K562 (cell line): Measurements from ENCODE around the gene HYPK. TPM values are rescaled to one million over a fixed set of nuclear protein-coding genes. Genes with fewer than 3 reads are reported as not detected.

Experiments
- BRD4 ChIP-seq: fragments of 200-600 bp; sonication (generic); IDR thresholded peaks from 2 replicates; pipeline ENCODE4 v1.6.1; 2017; ENCODE audit warnings: inconsistent platforms
- CTBP1 ChIP-seq: fragments of 450-650 bp; IDR thresholded peaks from 2 replicates; pipeline ENCODE4 v1.6.1; 2016; ENCODE audit warnings: borderline replicate concordance
- EGR1 ChIP-seq: fragments of 450-650 bp; conservative IDR thresholded peaks from 2 replicates; pipeline ENCODE4 v1.6.1; 2017; ENCODE audit warnings: mild to moderate bottlenecking
- ESRRB ChIP-seq: fragments of 250-450 bp; sonication (Bioruptor Pico); IDR thresholded peaks from 2 replicates; pipeline ENCODE4 v1.5.0; 2020; ENCODE audit warnings: mild to moderate bottlenecking, moderate library complexity, borderline replicate concordance
- FOXM1 ChIP-seq, 2 experiments: fragments of 450-650 bp in 1 of 2; sonication (generic) in 1 of 2; formaldehyde crosslinking in 1 of 2; IDR thresholded peaks; 2 replicates each; pipeline versions ENCODE4 v1.6.1 to v1.9.0; 2017 to 2022; ENCODE audit warnings: low read depth in 2 of 2, mild to moderate bottlenecking in 2 of 2, missing genetic modification reagents in 1 of 2, moderate library complexity in 1 of 2
- GATAD2A ChIP-seq: fragments of 450-650 bp; IDR thresholded peaks from 2 replicates; pipeline ENCODE4 v1.6.1; 2017
- NCOA6 ChIP-seq: fragments of 450-650 bp; IDR thresholded peaks from 2 replicates; pipeline ENCODE4 v1.6.1; 2017; ENCODE audit warnings: mild to moderate bottlenecking
- NFE2 ChIP-seq: IDR thresholded peaks from 2 replicates; pipeline ENCODE4 v1.6.1; 2014; ENCODE audit warnings: antibody characterized with exemption, low read depth
- NFIC ChIP-seq: fragments of 450-650 bp; IDR thresholded peaks from 2 replicates; pipeline ENCODE4 v1.6.1; 2017; ENCODE audit warnings: mild to moderate bottlenecking, inconsistent platforms
- PHF8 ChIP-seq: fragments of 200-600 bp; sonication (generic); IDR thresholded peaks from 2 replicates; pipeline ENCODE4 v1.6.1; 2012; ENCODE audit warnings: mixed run types, mild to moderate bottlenecking, inconsistent platforms, low read length, moderate library complexity, borderline replicate concordance
- RBM14 ChIP-seq: fragments of 200-400 bp; formaldehyde crosslinking; IDR thresholded peaks from 2 replicates; pipeline ENCODE4 v1.6.1; 2018; ENCODE audit warnings: low read depth, mild to moderate bottlenecking, low read length, moderate library complexity, borderline replicate concordance; ENCODE audit not compliant: insufficient read depth
- SIN3A ChIP-seq, 2 experiments: fragments of 150-350 bp in 1 of 2; IDR thresholded peaks; 2 replicates each; pipeline ENCODE4 v1.6.1; 2011 to 2016; ENCODE audit warnings: borderline replicate concordance in 2 of 2, low read depth in 2 of 2, low read length in 2 of 2, mild to moderate bottlenecking in 2 of 2, moderate library complexity in 2 of 2; ENCODE audit not compliant: control insufficient read depth in 1 of 2
- SRF ChIP-seq, 2 experiments: fragments of 250-450, 450-650 bp in 1 of 2; sonication (Bioruptor Pico) in 1 of 2; sonication (generic) in 1 of 2; formaldehyde crosslinking; IDR thresholded peaks; 2 replicates each; pipeline versions ENCODE4 v1.5.0 to v1.5.1; 2020 to 2022; ENCODE audit warnings: mild to moderate bottlenecking in 1 of 2, missing genetic modification reagents in 1 of 2
- WHSC1 ChIP-seq: IDR thresholded peaks from one replicate; pipeline ENCODE4 v1.6.1; 2012; ENCODE audit warnings: low read length, control low read depth, inconsistent platforms
- ZNF212 ChIP-seq: fragments of 450-650 bp; formaldehyde crosslinking; IDR thresholded peaks from 2 replicates; pipeline ENCODE4 v1.4.0; 2020; ENCODE audit warnings: mild to moderate bottlenecking
- ZNF444 ChIP-seq: fragments of 250-450 bp; sonication (Bioruptor Pico); IDR thresholded peaks from 2 replicates; pipeline ENCODE4 v1.4.0; 2020; ENCODE audit warnings: mild to moderate bottlenecking, moderate library complexity
- ZNF668 ChIP-seq: fragments of 250-450 bp; sonication (Bioruptor Pico); IDR thresholded peaks from 2 replicates; pipeline ENCODE4 v1.8.0; 2022; ENCODE audit warnings: mild to moderate bottlenecking, inconsistent platforms
- ZNF764 ChIP-seq: fragments of 250-450 bp; sonication (Bioruptor Pico); IDR thresholded peaks from 2 replicates; pipeline ENCODE4 v1.4.0; 2020; ENCODE audit warnings: low read depth, mild to moderate bottlenecking, moderate library complexity
- polyA plus RNA-seq, 8 experiments: library from polyadenylated mRNA; depleted of rRNA in 4 of 8; stranded (reverse) in 5 of 8; unstranded in 3 of 8; fragments of >200 nt; fragmentation: Nextera tagmentation in 2 of 8; fragmentation: Illumina TruSeq in 1 of 8; extraction: Ambion mirVana in 2 of 8; extraction: Trizol in 1 of 8; gene quantifications; 2 replicates each; pipeline versions ENCODE4 v1.2.1 to v1.2.3, GENCODE V29; 2011 to 2014; ENCODE audit warnings: inconsistent platforms in 1 of 8, missing spikeins in 1 of 8
- total RNA-seq, 7 experiments: library from RNA; depleted of rRNA in 6 of 7; stranded (reverse); fragments of >200 nt in 6 of 7; fragmentation: Illumina TruSeq in 2 of 7; extraction: Trizol in 2 of 7; gene quantifications; 2 replicates each; pipeline versions ENCODE4 v1.2.1 to v1.2.3, GENCODE V29; 2011 to 2021; ENCODE audit warnings: low replicate concordance in 1 of 7
- TF ChIP-seq, protein P1 (sequence below), 2 experiments: fragments of 450-650 bp; IDR thresholded peaks; 2 replicates each; pipeline ENCODE4 v1.6.1; 2016
- TF ChIP-seq, protein P2 (sequence below): fragments of 250-450 bp; sonication (Bioruptor Pico); IDR thresholded peaks from 2 replicates; pipeline ENCODE4 v1.8.0; 2021; ENCODE audit warnings: moderate library complexity, mild to moderate bottlenecking, inconsistent platforms
- TF ChIP-seq, protein P3 (sequence below): fragments of 450-650 bp; conservative IDR thresholded peaks from 2 replicates; pipeline ENCODE4 v1.6.1; 2016; ENCODE audit warnings: missing genetic modification characterization, low read depth, mild to moderate bottlenecking, missing compliant biosample characterization, moderate library complexity
- TF ChIP-seq, protein P4 (sequence below): fragments of 200-800 bp; sonication (Bioruptor generic); IDR thresholded peaks from 2 replicates; pipeline ENCODE4 v1.6.1; 2017; ENCODE audit warnings: missing genetic modification characterization, missing compliant biosample characterization
- TF ChIP-seq, protein P5 (sequence below): sonication (generic); formaldehyde crosslinking; IDR thresholded peaks from 2 replicates; pipeline ENCODE4 v1.8.1; 2022; ENCODE audit warnings: missing genetic modification reagents

Gene HYPK
- total and polyA plus RNA-seq, 9 of the 15 experiments (the other 6 are each of a cell fraction or from before 2014, with no cell fraction given), result 7.2 to 28.0 (median 21.1) TPM

DNA sequence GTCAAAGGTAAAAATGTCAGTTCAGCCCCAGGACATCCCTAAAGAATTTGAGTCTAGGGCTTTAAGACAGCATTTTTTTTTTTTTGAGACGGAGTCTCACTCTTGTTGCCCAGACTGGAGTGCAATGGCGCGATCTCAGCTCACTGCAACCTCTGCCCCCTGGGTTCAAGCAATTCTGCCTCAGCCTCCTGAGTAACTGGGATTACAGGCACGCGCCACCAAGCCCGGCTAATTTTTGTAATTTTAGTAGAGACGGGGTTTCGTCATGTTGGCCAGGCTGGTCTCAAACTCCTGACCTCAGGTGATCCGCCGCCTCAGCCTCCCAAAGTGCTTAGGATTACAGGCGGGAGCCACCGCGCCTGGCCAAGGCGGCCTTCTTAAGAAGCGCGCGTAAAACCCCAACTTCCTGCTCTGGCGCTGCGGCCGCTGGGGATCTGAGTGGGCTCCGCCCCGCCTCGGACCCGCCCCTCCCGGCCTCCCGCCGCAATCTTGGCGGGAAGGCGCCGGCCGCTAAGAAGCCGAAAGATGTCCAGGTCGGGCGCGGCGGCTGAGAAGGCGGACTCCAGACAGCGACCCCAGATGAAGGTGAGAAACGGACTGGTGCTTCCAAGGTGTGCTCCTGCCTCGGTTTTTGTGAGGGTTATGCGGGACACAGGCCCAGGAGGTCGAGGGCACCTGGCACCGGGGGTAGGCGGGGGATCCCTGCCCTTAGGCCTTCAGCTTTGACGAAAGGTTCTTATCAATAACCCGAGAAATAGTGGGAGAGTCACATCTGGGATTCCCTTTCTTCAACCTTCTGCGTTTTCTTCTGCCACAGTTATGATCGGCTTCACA lies 26.3 kb downstream of the HYPK start, which contains the start of gene WDR76 (continued):
- TF ChIP-seq GATAD2A (no peak), WHSC1 (no peak), BRD4 (no peak), NCOA6 (no peak), ZNF444 (CRISPR knock-in tag) (no peak), SIN3A (IDR thresholded peaks at IDR 0.05; ENCODE audit: borderline replicate concordance in 2 of 2, control insufficient read depth in 1 of 2, low read depth in 2 of 2, low read length in 2 of 2) (peak in 1 of 2 experiments; percentile 54; a peak in 2 of 4 replicates), ZNF764 (CRISPR knock-in tag) (no peak), CTBP1 (peak; percentile 84), ESRRB (CRISPR knock-in tag) (no peak), EGR1 (no peak; the same call in 1 of the 2 replicates), RBM14 (no peak), ZNF668 (peak; percentile 51; the same call in 1 of the 2 replicates), PHF8 (peak; percentile 84), NFIC (peak; percentile 45; the same call in 1 of the 2 replicates), ZNF212 (no peak), SRF (CRISPR knock-in tag; IDR thresholded peaks at IDR 0.05) (peak in 1 of 2 experiments; percentile 69; a peak in 2 of 4 replicates), FOXM1 (IDR thresholded peaks at IDR 0.05; ENCODE audit: low read depth) (no peak), FOXM1 (CRISPR knock-in tag; IDR thresholded peaks at IDR 0.05; ENCODE audit: low read depth) (peak; percentile 73; the same call in 1 of the 2 replicates), NFE2 (no peak)
- TF ChIP-seq, protein P1, sequence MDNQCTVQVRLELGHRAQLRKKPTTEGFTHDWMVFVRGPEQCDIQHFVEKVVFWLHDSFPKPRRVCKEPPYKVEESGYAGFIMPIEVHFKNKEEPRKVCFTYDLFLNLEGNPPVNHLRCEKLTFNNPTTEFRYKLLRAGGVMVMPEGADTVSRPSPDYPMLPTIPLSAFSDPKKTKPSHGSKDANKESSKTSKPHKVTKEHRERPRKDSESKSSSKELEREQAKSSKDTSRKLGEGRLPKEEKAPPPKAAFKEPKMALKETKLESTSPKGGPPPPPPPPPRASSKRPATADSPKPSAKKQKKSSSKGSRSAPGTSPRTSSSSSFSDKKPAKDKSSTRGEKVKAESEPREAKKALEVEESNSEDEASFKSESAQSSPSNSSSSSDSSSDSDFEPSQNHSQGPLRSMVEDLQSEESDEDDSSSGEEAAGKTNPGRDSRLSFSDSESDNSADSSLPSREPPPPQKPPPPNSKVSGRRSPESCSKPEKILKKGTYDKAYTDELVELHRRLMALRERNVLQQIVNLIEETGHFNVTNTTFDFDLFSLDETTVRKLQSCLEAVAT (IDR thresholded peaks at IDR 0.05), result 0 out of 4 replicates have a peak, but pooled peaks of 1 of the 2 experiments have one; percentile 46
- TF ChIP-seq, protein P2, sequence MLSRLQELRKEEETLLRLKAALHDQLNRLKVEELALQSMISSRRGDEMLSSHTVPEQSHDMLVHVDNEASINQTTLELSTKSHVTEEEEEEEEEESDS, result no peak
- TF ChIP-seq, protein P3, sequence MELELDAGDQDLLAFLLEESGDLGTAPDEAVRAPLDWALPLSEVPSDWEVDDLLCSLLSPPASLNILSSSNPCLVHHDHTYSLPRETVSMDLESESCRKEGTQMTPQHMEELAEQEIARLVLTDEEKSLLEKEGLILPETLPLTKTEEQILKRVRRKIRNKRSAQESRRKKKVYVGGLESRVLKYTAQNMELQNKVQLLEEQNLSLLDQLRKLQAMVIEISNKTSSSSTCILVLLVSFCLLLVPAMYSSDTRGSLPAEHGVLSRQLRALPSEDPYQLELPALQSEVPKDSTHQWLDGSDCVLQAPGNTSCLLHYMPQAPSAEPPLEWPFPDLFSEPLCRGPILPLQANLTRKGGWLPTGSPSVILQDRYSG (tag), result peak; percentile 69; the same call in 1 of the 2 replicates
- TF ChIP-seq, protein P4, sequence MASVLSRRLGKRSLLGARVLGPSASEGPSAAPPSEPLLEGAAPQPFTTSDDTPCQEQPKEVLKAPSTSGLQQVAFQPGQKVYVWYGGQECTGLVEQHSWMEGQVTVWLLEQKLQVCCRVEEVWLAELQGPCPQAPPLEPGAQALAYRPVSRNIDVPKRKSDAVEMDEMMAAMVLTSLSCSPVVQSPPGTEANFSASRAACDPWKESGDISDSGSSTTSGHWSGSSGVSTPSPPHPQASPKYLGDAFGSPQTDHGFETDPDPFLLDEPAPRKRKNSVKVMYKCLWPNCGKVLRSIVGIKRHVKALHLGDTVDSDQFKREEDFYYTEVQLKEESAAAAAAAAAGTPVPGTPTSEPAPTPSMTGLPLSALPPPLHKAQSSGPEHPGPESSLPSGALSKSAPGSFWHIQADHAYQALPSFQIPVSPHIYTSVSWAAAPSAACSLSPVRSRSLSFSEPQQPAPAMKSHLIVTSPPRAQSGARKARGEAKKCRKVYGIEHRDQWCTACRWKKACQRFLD (CRISPR knock-in tag), result no peak
- TF ChIP-seq, protein P5, sequence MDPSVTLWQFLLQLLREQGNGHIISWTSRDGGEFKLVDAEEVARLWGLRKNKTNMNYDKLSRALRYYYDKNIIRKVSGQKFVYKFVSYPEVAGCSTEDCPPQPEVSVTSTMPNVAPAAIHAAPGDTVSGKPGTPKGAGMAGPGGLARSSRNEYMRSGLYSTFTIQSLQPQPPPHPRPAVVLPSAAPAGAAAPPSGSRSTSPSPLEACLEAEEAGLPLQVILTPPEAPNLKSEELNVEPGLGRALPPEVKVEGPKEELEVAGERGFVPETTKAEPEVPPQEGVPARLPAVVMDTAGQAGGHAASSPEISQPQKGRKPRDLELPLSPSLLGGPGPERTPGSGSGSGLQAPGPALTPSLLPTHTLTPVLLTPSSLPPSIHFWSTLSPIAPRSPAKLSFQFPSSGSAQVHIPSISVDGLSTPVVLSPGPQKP (CRISPR knock-in tag), result no peak
